NCI-H1092 treated with DMSO at 0.1 percent for 48 hours (cell line): ENCODE measurements around the gene VPS35.

Source experiments
- DNase-seq: peaks from one replicate; lab custom pipeline; 2025; lab: John Stamatoyannopoulos, UW

Gene VPS35

GRCh38 chr16:46688654-46689364 lies at the start of gene VPS35:
Gene VPS35 (minus strand): TSS chr16:46689178. CDS start chr16:46689133, 45 bp downstream.
- peak; percentile 100 for DNase-seq

- no peak for DNase-seq
Measured at GRCh38 chr16:46737621-46738214, 48.7 kb upstream of the VPS35 start.

- DNase-seq, result no peak
Measured at GRCh38 chr16:46736695-46737094, 47.7 kb upstream of the VPS35 start.

- no peak for DNase-seq
Measured at GRCh38 chr16:46733319-46733830, 44.4 kb upstream of the VPS35 start.

- no peak for DNase-seq
Measured at GRCh38 chr16:46732561-46732960, 43.6 kb upstream of the VPS35 start.

GRCh38 chr16:46731691-46732555 lies 42.9 kb upstream of the VPS35 start:
- DNase-seq, result no peak

GRCh38 chr16:46730801-46731690 lies 42.1 kb upstream of the VPS35 start:
- no peak for DNase-seq

GRCh38 chr16:46730126-46730525 lies 41.1 kb upstream of the VPS35 start:
- no peak for DNase-seq

GRCh38 chr16:46729326-46729995 lies 40.5 kb upstream of the VPS35 start:
- no peak for DNase-seq

GRCh38 chr16:46728806-46729205 lies 39.8 kb upstream of the VPS35 start:
- DNase-seq, result no peak

- DNase-seq, result no peak
Measured at GRCh38 chr16:46727630-46728029, 38.7 kb upstream of the VPS35 start.

- DNase-seq, result no peak
Measured at GRCh38 chr16:46727184-46727583, 38.2 kb upstream of the VPS35 start.

- DNase-seq, result no peak
Measured at GRCh38 chr16:46721885-46722284, 32.9 kb upstream of the VPS35 start.

GRCh38 chr16:46720619-46721018 lies 31.6 kb upstream of the VPS35 start:
- no peak for DNase-seq

GRCh38 chr16:46719528-46719927 lies 30.6 kb upstream of the VPS35 start:
- DNase-seq, result no peak

GRCh38 chr16:46718214-46718613 lies 29.2 kb upstream of the VPS35 start:
- DNase-seq, result no peak

- DNase-seq, result no peak
Measured at GRCh38 chr16:46717692-46718091, 28.7 kb upstream of the VPS35 start.

- no peak for DNase-seq
Measured at GRCh38 chr16:46715769-46716305, 26.9 kb upstream of the VPS35 start.

- no peak for DNase-seq
Measured at GRCh38 chr16:46714797-46715591, 26.0 kb upstream of the VPS35 start.

- DNase-seq, result peak; percentile 46
Measured at GRCh38 chr16:46713634-46714033, 24.7 kb upstream of the VPS35 start.
